K562 (cell line): ENCODE data around the gene ZBTB32. TPM values are rescaled to one million over a fixed set of nuclear protein-coding genes. Genes with fewer than 3 reads are reported as not detected.

Source experiments
- ATAC-seq: fragments of 200-7000 bp; cut with Tn5 transposase; 3 replicates; pipeline ENCODE4 v1.9.1; 2020; ENCODE audit warnings: moderate library complexity
- BruUV-seq: library from RNA; stranded (reverse); fragments of 400-500 nt; replicated peaks from 2 replicates; lab custom pipeline; 2021; lab: Mats Ljungman, UMichigan
- CTCF ChIA-PET: fragments of 300-600 bp; formaldehyde crosslinking; extraction: SDS; loops from one replicate; lab custom pipeline; 2021; ENCODE audit warnings: low intra/inter-chr PET ratio; lab: Yijun Ruan, JAX
- POLR2A ChIA-PET: fragments of 300-600, 350-650 bp; sonication (Branson Sonifier 250); formaldehyde crosslinking; extraction: SDS; loops from one replicate; lab custom pipeline; 2021; ENCODE audit warnings: antibody characterized with exemption, inconsistent platforms; lab: Yijun Ruan, JAX
- DNase-seq, 4 experiments: peaks; one replicate each; pipeline versions ENCODE4 v3.0.0 to v3.0.0-alpha.2; 2011 to 2018; ENCODE audit warnings: low spot score in 3 of 4, mixed read lengths in 3 of 4; ENCODE audit errors: extremely low read depth in 1 of 4
- FAIRE-seq: peaks from 2 replicates; lab custom pipeline; 2011; peaks lifted over from hg19 to GRCh38; lab: Jason Lieb, UNC
- H2AFZ ChIP-seq: 2 replicates; pipeline ENCODE4 v1.6.0; 2011; ENCODE audit warnings: low read depth, low read length, control low read depth, inconsistent platforms
- H3K27ac ChIP-seq: fragments of 200-600 bp; 3 replicates; pipeline ENCODE4 v1.8.0; 2011; ENCODE audit warnings: low read depth, mild to moderate bottlenecking, control low read depth, inconsistent platforms, low read length, moderate library complexity, mixed read lengths; ENCODE audit errors: extremely low read depth
- H3K27me3 ChIP-seq, 2 experiments: fragments of 300-600 bp in 1 of 2; 2 replicates in 1 of 2; 3 replicates in 1 of 2; pipeline versions ENCODE4 v1.6.0 to v1.8.0; 2011; ENCODE audit warnings: inconsistent platforms in 2 of 2, low read length in 2 of 2, mild to moderate bottlenecking in 1 of 2, mixed read lengths in 1 of 2, moderate library complexity in 1 of 2; ENCODE audit not compliant: control insufficient read depth in 2 of 2, insufficient read depth in 2 of 2
- H3K36me3 ChIP-seq: fragments of 300-600 bp; 3 replicates; pipeline ENCODE4 v1.8.0; 2011; ENCODE audit warnings: mild to moderate bottlenecking, low read length, inconsistent platforms; ENCODE audit not compliant: control insufficient read depth, insufficient read depth
- H3K4me1 ChIP-seq, 2 experiments: fragments of 200-600 bp in 1 of 2; replicated peaks in 1 of 2; 2 replicates in 1 of 2; 3 replicates in 1 of 2; pipeline versions ENCODE4 v1.5.1 to v1.8.0; 2011; ENCODE audit warnings: inconsistent platforms in 2 of 2, low read length in 2 of 2, mild to moderate bottlenecking in 1 of 2, mixed read lengths in 1 of 2, moderate library complexity in 1 of 2; ENCODE audit not compliant: control insufficient read depth in 2 of 2, insufficient read depth in 2 of 2
- H3K4me2 ChIP-seq: 2 replicates; pipeline ENCODE4 v1.6.1; 2011; ENCODE audit warnings: low read length, control low read depth, inconsistent platforms, mixed read lengths; ENCODE audit not compliant: insufficient read depth
- H3K4me3 ChIP-seq: fragments of 200-600 bp; sonication (generic), shearing (Covaris generic); 2 replicates; pipeline ENCODE4 v1.5.1; 2016; ENCODE audit warnings: control low read depth, inconsistent platforms
- H3K79me2 ChIP-seq: fragments of 200-600 bp; 3 replicates; pipeline ENCODE4 v1.8.0; 2011; ENCODE audit warnings: low read length, inconsistent platforms; ENCODE audit not compliant: control insufficient read depth, insufficient read depth
- H3K9ac ChIP-seq, 2 experiments: 2 replicates each; pipeline versions ENCODE4 v1.6.0 to v1.6.1; 2011; ENCODE audit warnings: low read depth in 2 of 2, low read length in 2 of 2, control low read depth in 1 of 2, inconsistent platforms in 1 of 2, mild to moderate bottlenecking in 1 of 2, mixed read lengths in 1 of 2; ENCODE audit not compliant: insufficient read depth in 1 of 2
- H3K9me1 ChIP-seq: one replicate; pipeline ENCODE4 v1.6.0; 2011; ENCODE audit warnings: inconsistent platforms, mild to moderate bottlenecking, low read length, moderate library complexity; ENCODE audit not compliant: control insufficient read depth, insufficient read depth
- H3K9me3 ChIP-seq: replicated peaks from 2 replicates; pipeline ENCODE4 v1.5.1; 2011; ENCODE audit warnings: low read depth, low read length, inconsistent platforms; ENCODE audit not compliant: control insufficient read depth, insufficient read depth
- H4K20me1 ChIP-seq: replicated peaks from 2 replicates; pipeline ENCODE4 v1.6.1; 2011; ENCODE audit warnings: low read length, inconsistent platforms, mixed read lengths; ENCODE audit not compliant: control insufficient read depth, insufficient read depth
- BCOR ChIP-seq: fragments of 450-650 bp; IDR thresholded peaks from 2 replicates; pipeline ENCODE4 v1.6.1; 2016
- CBX1 ChIP-seq: sonication (generic); IDR thresholded peaks from 2 replicates; pipeline ENCODE4 v1.6.1; 2016; ENCODE audit warnings: antibody characterized with exemption, low read depth, mild to moderate bottlenecking
- CC2D1A ChIP-seq: fragments of 450-650 bp; IDR thresholded peaks from 2 replicates; pipeline ENCODE4 v1.6.1; 2017; ENCODE audit warnings: mild to moderate bottlenecking
- ELF2 ChIP-seq: fragments of 250-450 bp; sonication (Bioruptor Pico); IDR thresholded peaks from 2 replicates; pipeline ENCODE4 v1.5.0; 2021; ENCODE audit warnings: mild to moderate bottlenecking
- ETV1 ChIP-seq: fragments of 450-650 bp; conservative IDR thresholded peaks from 2 replicates; pipeline ENCODE4 v1.6.1; 2016; ENCODE audit warnings: missing genetic modification characterization, control low read depth, low read depth, missing compliant biosample characterization
- LCOR ChIP-seq: sonication (generic); formaldehyde crosslinking; IDR thresholded peaks from 2 replicates; pipeline ENCODE4 v1.8.0; 2022; ENCODE audit warnings: mild to moderate bottlenecking, missing genetic modification reagents
- MEIS2 ChIP-seq: fragments of 450-650 bp; IDR thresholded peaks from 2 replicates; pipeline ENCODE4 v1.6.1; 2014; ENCODE audit warnings: mild to moderate bottlenecking; ENCODE audit not compliant: partially characterized antibody
- RBM25 ChIP-seq: fragments of 200-400 bp; formaldehyde crosslinking; IDR thresholded peaks from 2 replicates; pipeline ENCODE4 v1.6.1; 2018; ENCODE audit warnings: low read length, low read depth, moderate library complexity; ENCODE audit not compliant: severe bottlenecking
- RCOR1 ChIP-seq, 2 experiments: IDR thresholded peaks; 2 replicates each; pipeline ENCODE4 v1.6.1; 2012; ENCODE audit warnings: low read depth in 2 of 2, low read length in 2 of 2, borderline replicate concordance in 1 of 2, improper control_type of control experiment in 1 of 2
- SMARCA5 ChIP-seq: fragments of 450-650 bp; IDR thresholded peaks from 2 replicates; pipeline ENCODE4 v1.6.1; 2016
- ZFP36 ChIP-seq: fragments of 150-350 bp; IDR thresholded peaks from 2 replicates; pipeline ENCODE4 v1.6.1; 2018; ENCODE audit warnings: low read length, low read depth; ENCODE audit not compliant: partially characterized antibody
- ZKSCAN3 ChIP-seq: fragments of 250-450 bp; sonication (Bioruptor Pico); IDR thresholded peaks from 2 replicates; pipeline ENCODE4 v1.4.0; 2020
- WGBS: fragments of 100-300 bp; shearing (Covaris generic); methylation state at CpG from one replicate; pipeline ENCODE4 v1.1.6; 2016; ENCODE audit warnings: low coverage, mixed read lengths; ENCODE audit not compliant: insufficient coverage; ENCODE audit errors: missing lambda C conversion rate; 5-methylcytosine and 5-hydroxymethylcytosine counted together
- in situ Hi-C: fragments of 300-500 bp; cut with MboI; formaldehyde crosslinking; loops from 4 replicates; pipeline ENCODE4 v1.15.0; 2018; ENCODE audit warnings: inconsistent platforms, mixed read lengths
- intact Hi-C: fragments of 100-400 bp; cut with micrococcal nuclease; formaldehyde crosslinking; loops from 2 replicates; pipeline ENCODE4 v1.14.2; 2022
- polyA plus RNA-seq, 8 experiments: library from polyadenylated mRNA; depleted of rRNA in 4 of 8; stranded (reverse) in 5 of 8; unstranded in 3 of 8; fragments of >200 nt; fragmentation: Nextera tagmentation in 2 of 8; fragmentation: Illumina TruSeq in 1 of 8; extraction: Ambion mirVana in 2 of 8; extraction: Trizol in 1 of 8; gene quantifications; 2 replicates each; pipeline versions ENCODE4 v1.2.1 to v1.2.3, GENCODE V29; 2011 to 2014; ENCODE audit warnings: inconsistent platforms in 1 of 8, missing spikeins in 1 of 8
- total RNA-seq, 7 experiments: library from RNA; depleted of rRNA in 6 of 7; stranded (reverse); fragments of >200 nt in 6 of 7; fragmentation: Illumina TruSeq in 2 of 7; extraction: Trizol in 2 of 7; gene quantifications; 2 replicates each; pipeline versions ENCODE4 v1.2.1 to v1.2.3, GENCODE V29; 2011 to 2021; ENCODE audit warnings: low replicate concordance in 1 of 7
- TF ChIP-seq, protein P1 (sequence below): fragments of 450-650 bp; formaldehyde crosslinking; IDR thresholded peaks from 2 replicates; pipeline ENCODE4 v1.4.0; 2022; ENCODE audit warnings: missing genetic modification characterization
- TF ChIP-seq, protein P2 (sequence below): sonication (generic); formaldehyde crosslinking; IDR thresholded peaks from 2 replicates; pipeline ENCODE4 v1.9.0; 2022; ENCODE audit warnings: mild to moderate bottlenecking, missing genetic modification reagents

The ZBTB32 gene
- total and polyA plus RNA-seq, 9 of the 15 experiments (the other 6 are each of a cell fraction or from before 2014, with no cell fraction given) = 0.20 TPM; not detected in 8

DNA sequence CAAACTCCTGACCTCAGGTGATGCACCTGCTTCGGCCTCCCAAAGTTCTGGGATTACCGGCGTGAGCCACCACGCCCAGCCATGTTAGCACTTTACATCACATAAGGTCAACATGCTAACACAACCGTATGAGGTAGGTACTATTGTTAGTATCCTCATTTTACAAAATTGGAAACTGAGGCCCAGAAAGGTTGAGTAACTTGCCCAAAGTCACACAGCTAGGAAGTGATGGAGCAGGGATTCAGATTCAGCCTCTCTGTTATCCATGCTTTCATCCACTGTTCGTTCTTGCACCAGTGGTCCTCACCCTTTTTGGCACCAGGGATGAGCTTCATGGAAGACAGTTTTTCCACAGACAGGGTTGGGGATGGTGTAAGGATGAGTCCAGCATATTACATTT is 47.7 kb upstream of the ZBTB32 start:
- H3K36me3 ChIP-seq = peaks cover 55% of the 10 kb centered on the region; the same call in 2 of the 3 replicates
- in situ Hi-C loops (no loop called here), intact Hi-C loops (no loop called here)
- no peaks in the 10 kb centered on the region for H3K4me1 ChIP-seq
- H3K4me2 ChIP-seq = no peak overlapping the region
- no peaks in the 10 kb centered on the region for H3K27me3 ChIP-seq
- H3K9ac ChIP-seq = no peak overlapping the region
- 97% methylated on average over 6 of the region's 6 CpGs for WGBS
- no peak overlapping the region for H2AFZ ChIP-seq
- no peak for DNase-seq
- no peaks in the 10 kb centered on the region for H3K9me3 ChIP-seq
- ChIA-PET CTCF (interaction anchor here (0.6 kb wide), 1 partner anchor 17 kb away, joined by 4 read pairs; no protein-coding TSS in a partner anchor), POLR2A (interaction anchor here (1.2 to 3.7 kb wide), 4 partner anchors 9 to 17 kb away, joined by 3 to 14 read pairs (median 10); partner anchors contain the start of gene COX6B1)
- H3K27ac ChIP-seq = no peak overlapping the region
- H3K9me1 ChIP-seq = no peaks in the 10 kb centered on the region
- TF ChIP-seq CBX1 (no peak), ZKSCAN3 (no peak), BCOR (peak; percentile 82; the same call in 1 of the 2 replicates), ZFP36 (peak; percentile 60), RCOR1 (IDR thresholded peaks at IDR 0.05; ENCODE audit: borderline replicate concordance in 1 of 2, low read depth in 2 of 2, low read length in 2 of 2) (no peak), CC2D1A (no peak), ELF2 (CRISPR knock-in tag) (no peak), SMARCA5 (no peak), RBM25 (peak; percentile 83), ETV1 (tag) (0 out of 2 replicates have a peak, but pooled peaks have one; percentile 26), LCOR (CRISPR knock-in tag) (no peak), MEIS2 (no peak)
- TF ChIP-seq, protein P1, sequence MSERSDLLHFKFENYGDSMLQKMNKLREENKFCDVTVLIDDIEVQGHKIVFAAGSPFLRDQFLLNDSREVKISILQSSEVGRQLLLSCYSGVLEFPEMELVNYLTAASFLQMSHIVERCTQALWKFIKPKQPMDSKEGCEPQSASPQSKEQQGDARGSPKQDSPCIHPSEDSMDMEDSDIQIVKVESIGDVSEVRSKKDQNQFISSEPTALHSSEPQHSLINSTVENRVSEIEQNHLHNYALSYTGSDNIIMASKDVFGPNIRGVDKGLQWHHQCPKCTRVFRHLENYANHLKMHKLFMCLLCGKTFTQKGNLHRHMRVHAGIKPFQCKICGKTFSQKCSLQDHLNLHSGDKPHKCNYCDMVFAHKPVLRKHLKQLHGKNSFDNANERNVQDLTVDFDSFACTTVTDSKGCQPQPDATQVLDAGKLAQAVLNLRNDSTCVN (CRISPR knock-in tag) = no peak
- TF ChIP-seq, protein P2, sequence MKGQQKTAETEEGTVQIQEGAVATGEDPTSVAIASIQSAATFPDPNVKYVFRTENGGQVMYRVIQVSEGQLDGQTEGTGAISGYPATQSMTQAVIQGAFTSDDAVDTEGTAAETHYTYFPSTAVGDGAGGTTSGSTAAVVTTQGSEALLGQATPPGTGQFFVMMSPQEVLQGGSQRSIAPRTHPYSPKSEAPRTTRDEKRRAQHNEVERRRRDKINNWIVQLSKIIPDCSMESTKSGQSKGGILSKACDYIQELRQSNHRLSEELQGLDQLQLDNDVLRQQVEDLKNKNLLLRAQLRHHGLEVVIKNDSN (CRISPR knock-in tag) = no peak
- no peak overlapping the region for H3K4me3 ChIP-seq
- no peak for FAIRE-seq
- BruUV-seq = TSS peak; percentile 4
- no peak for ATAC-seq
- H3K79me2 ChIP-seq = peaks cover 2% of the 10 kb centered on the region; the same call in 1 of the 3 replicates
- H4K20me1 ChIP-seq = peaks cover 6% of the 10 kb centered on the region
